GM12878 (cell line): ENCODE data around the gene MVB12B. TPM values are rescaled to one million over a fixed set of nuclear protein-coding genes. Genes with fewer than 3 reads are reported as not detected.

Experiments
- ATAC-seq: fragments of 200-7000 bp; cut with Tn5 transposase; 3 replicates; pipeline ENCODE4 v1.9.1; 2020; ENCODE audit warnings: mild to moderate bottlenecking, moderate library complexity
- BruUV-seq: library from RNA; stranded (reverse); fragments of 400-500 nt; replicated peaks from 2 replicates; lab custom pipeline; 2021; lab: Mats Ljungman, UMichigan
- CTCF ChIA-PET: fragments of 300-600 bp; sonication (Branson Sonifier 250); formaldehyde crosslinking; extraction: SDS; loops from one replicate; lab custom pipeline; 2021; ENCODE audit warnings: inconsistent platforms; lab: Yijun Ruan, JAX
- POLR2A ChIA-PET: fragments of 350-600 bp; formaldehyde crosslinking; extraction: SDS; loops from one replicate; lab custom pipeline; 2021; ENCODE audit warnings: inconsistent platforms; lab: Charles Lee
- RAD21 ChIA-PET: fragments of 300-600 bp; sonication (Branson Sonifier 250); formaldehyde crosslinking; loops from one replicate; lab custom pipeline; 2023; ENCODE audit warnings: antibody characterized with exemption; ENCODE audit not compliant: unreplicated experiment; lab: Charles Lee
- SMC1A ChIA-PET: fragments of 300-600 bp; sonication (Branson Sonifier 250); formaldehyde crosslinking; loops from one replicate; lab custom pipeline; 2023; ENCODE audit not compliant: unreplicated experiment, uncharacterized antibody; lab: Charles Lee
- DNase-seq: peaks from one replicate; pipeline ENCODE4 v3.0.0-alpha.2; 2011; ENCODE audit warnings: low read depth, low spot score
- FAIRE-seq: peaks from 3 replicates; lab custom pipeline; 2011; peaks lifted over from hg19 to GRCh38; lab: Jason Lieb, UNC
- H2AFZ ChIP-seq: 2 replicates; pipeline ENCODE4 v1.6.0; 2011; ENCODE audit warnings: low read depth, low read length, control low read depth; ENCODE audit not compliant: control insufficient read depth
- H3K27ac ChIP-seq: 2 replicates; pipeline ENCODE4 v1.5.1; 2011; ENCODE audit warnings: control low read depth; ENCODE audit not compliant: control insufficient read depth, insufficient read depth
- H3K27me3 ChIP-seq, 2 experiments: replicated peaks in 1 of 2; 2 replicates each; pipeline versions ENCODE4 v1.6.0 to v1.6.1; 2011; ENCODE audit warnings: low read length in 1 of 2; ENCODE audit not compliant: control insufficient read depth in 2 of 2, insufficient read depth in 2 of 2
- H3K36me3 ChIP-seq, 2 experiments: 2 replicates each; pipeline ENCODE4 v1.5.1; 2011; ENCODE audit warnings: low read length in 1 of 2; ENCODE audit not compliant: control insufficient read depth in 2 of 2, insufficient read depth in 2 of 2
- H3K4me1 ChIP-seq: 2 replicates; pipeline ENCODE4 v1.6.1; 2011; ENCODE audit warnings: mild to moderate bottlenecking, low read length, moderate library complexity, mixed read lengths; ENCODE audit not compliant: control insufficient read depth, insufficient read depth
- H3K4me2 ChIP-seq: 2 replicates; pipeline ENCODE4 v1.6.0; 2011; ENCODE audit warnings: control low read depth; ENCODE audit not compliant: control insufficient read depth, insufficient read depth
- H3K4me3 ChIP-seq: fragments of 200-600 bp; sonication (generic); 2 replicates; pipeline ENCODE4 v1.5.1; 2016
- H3K79me2 ChIP-seq: 2 replicates; pipeline ENCODE4 v1.6.0; 2011; ENCODE audit warnings: low read length; ENCODE audit not compliant: control insufficient read depth, insufficient read depth
- H3K9ac ChIP-seq: 2 replicates; pipeline ENCODE4 v1.8.0; 2011; ENCODE audit warnings: low read length, control low read depth, mixed read lengths; ENCODE audit not compliant: control insufficient read depth, insufficient read depth
- H3K9me3 ChIP-seq: replicated peaks from 3 replicates; pipeline ENCODE4 v1.5.1; 2011; ENCODE audit warnings: mild to moderate bottlenecking, low read length; ENCODE audit not compliant: control insufficient read depth, insufficient read depth
- H4K20me1 ChIP-seq: 2 replicates; pipeline ENCODE4 v1.6.0; 2011; ENCODE audit not compliant: control insufficient read depth, insufficient read depth
- CHD1 ChIP-seq: IDR thresholded peaks from 2 replicates; pipeline ENCODE4 v1.6.1; 2012; ENCODE audit warnings: low read depth, low read length, improper control_type of control experiment
- EED ChIP-seq: sonication (generic); IDR thresholded peaks from 2 replicates; pipeline ENCODE4 v1.6.1; 2016; ENCODE audit warnings: antibody characterized with exemption, low read depth
- GABPA ChIP-seq: IDR thresholded peaks from 2 replicates; pipeline ENCODE4 v1.6.1; 2014; ENCODE audit warnings: antibody characterized with exemption, low read depth, mild to moderate bottlenecking, inconsistent platforms
- HDAC2 ChIP-seq: fragments of 200-600 bp; sonication (generic); IDR thresholded peaks from 2 replicates; pipeline ENCODE4 v1.6.1; 2017
- MTA2 ChIP-seq: fragments of 450-650 bp; IDR thresholded peaks from 2 replicates; pipeline ENCODE4 v1.6.1; 2016; ENCODE audit warnings: low read depth, mild to moderate bottlenecking, moderate library complexity
- NFIC ChIP-seq: IDR thresholded peaks from 2 replicates; pipeline ENCODE4 v1.6.1; 2012; ENCODE audit warnings: low read depth, mild to moderate bottlenecking, inconsistent platforms, low read length, moderate library complexity
- NR2F1 ChIP-seq: fragments of 450-650 bp; conservative IDR thresholded peaks from 2 replicates; pipeline ENCODE4 v1.6.1; 2017; ENCODE audit warnings: mild to moderate bottlenecking
- NRF1 ChIP-seq: conservative IDR thresholded peaks from 2 replicates; pipeline ENCODE4 v1.6.1; 2011; ENCODE audit warnings: mild to moderate bottlenecking, low read depth, low read length, improper control_type of control experiment
- SPI1 ChIP-seq: IDR thresholded peaks from 2 replicates; pipeline ENCODE4 v1.6.1; 2011; ENCODE audit warnings: low read depth, mild to moderate bottlenecking, low read length, moderate library complexity, borderline replicate concordance; ENCODE audit not compliant: insufficient read depth
- STAT1 ChIP-seq: fragments of 450-650 bp; conservative IDR thresholded peaks from 2 replicates; pipeline ENCODE4 v1.6.1; 2014; ENCODE audit warnings: antibody characterized with exemption, mild to moderate bottlenecking
- STAT3 ChIP-seq: IDR thresholded peaks from 2 replicates; pipeline ENCODE4 v1.6.1; 2011; ENCODE audit warnings: low read depth, low read length, improper control_type of control experiment
- ZNF207 ChIP-seq: fragments of 450-650 bp; IDR thresholded peaks from 2 replicates; pipeline ENCODE4 v1.6.1; 2014; ENCODE audit warnings: antibody characterized with exemption, mild to moderate bottlenecking, borderline replicate concordance
- ZNF274 ChIP-seq: IDR thresholded peaks from one replicate; pipeline ENCODE4 v1.8.0; 2011; ENCODE audit not compliant: insufficient read length, insufficient read depth
- WGBS: methylation state at CpG from one replicate; pipeline ENCODE4 v1.1.6; 2016; ENCODE audit warnings: low lambda C conversion rate; ENCODE audit not compliant: insufficient replicate concordance, insufficient coverage; ENCODE audit errors: missing lambda C conversion rate; 5-methylcytosine and 5-hydroxymethylcytosine counted together
- in situ Hi-C: fragments of 300-500 bp; cut with MboI; formaldehyde crosslinking; loops from 9 replicates; pipeline ENCODE4 v1.14.3; 2018; ENCODE audit warnings: mixed read lengths
- intact Hi-C: fragments of 100-400 bp; cut with micrococcal nuclease; formaldehyde crosslinking; loops from one replicate; pipeline ENCODE4 v1.14.2; 2022; ENCODE audit not compliant: unreplicated experiment
- polyA plus RNA-seq, 11 experiments: library from polyadenylated mRNA; depleted of rRNA in 4 of 11; unstranded in 6 of 11; stranded (reverse) in 5 of 11; fragments of >200 nt; fragmentation: Nextera tagmentation in 4 of 11; fragmentation: Illumina TruSeq in 1 of 11; extraction: Ambion mirVana in 4 of 11; extraction: Trizol in 1 of 11; gene quantifications; 1 replicate in 1 of 11; 2 replicates in 10 of 11; pipeline versions ENCODE4 v1.2.1 to v1.2.3, GENCODE V29; 2011 to 2016; ENCODE audit warnings: inconsistent platforms in 2 of 11, missing spikeins in 2 of 11, low read depth in 1 of 11
- total RNA-seq, 4 experiments: library from RNA; depleted of rRNA in 3 of 4; stranded (reverse); fragments of >200 nt in 3 of 4; fragmentation: Illumina TruSeq in 1 of 4; extraction: Trizol in 1 of 4; gene quantifications; 2 replicates each; pipeline versions ENCODE4 v1.2.1 to v1.2.3, GENCODE V29; 2013 to 2021
- TF ChIP-seq, protein P1 (sequence below): fragments of 450-650 bp; IDR thresholded peaks from 2 replicates; pipeline ENCODE4 v1.6.1; 2017; ENCODE audit warnings: mild to moderate bottlenecking
- TF ChIP-seq, protein P2 (sequence below): fragments of 450-650 bp; IDR thresholded peaks from 2 replicates; pipeline ENCODE4 v1.6.1; 2014; ENCODE audit warnings: mild to moderate bottlenecking
- TF ChIP-seq, protein P3 (sequence below), 3 experiments: IDR thresholded peaks in 2 of 3; conservative IDR thresholded peaks in 1 of 3; 2 replicates each; pipeline ENCODE4 v1.5.1; 2011; ENCODE audit warnings: low read depth in 3 of 3, low read length in 3 of 3, mild to moderate bottlenecking in 3 of 3, control low read depth in 2 of 3, moderate library complexity in 2 of 3, inconsistent platforms in 1 of 3, mixed read lengths in 1 of 3; ENCODE audit not compliant: control insufficient read depth in 2 of 3, insufficient read depth in 1 of 3; ENCODE audit errors: extremely low read depth in 1 of 3
- TF ChIP-seq, protein P4 (sequence below): fragments of 450-650 bp; formaldehyde crosslinking; IDR thresholded peaks from 2 replicates; pipeline ENCODE4 v1.4.0; 2022; ENCODE audit warnings: mild to moderate bottlenecking, moderate library complexity

MVB12B gene
- total and polyA plus RNA-seq, 10 of the 15 experiments (the other 5 are each of a cell fraction or from before 2014, with no cell fraction given), result 0.08 TPM; not detected in 9

DNA sequence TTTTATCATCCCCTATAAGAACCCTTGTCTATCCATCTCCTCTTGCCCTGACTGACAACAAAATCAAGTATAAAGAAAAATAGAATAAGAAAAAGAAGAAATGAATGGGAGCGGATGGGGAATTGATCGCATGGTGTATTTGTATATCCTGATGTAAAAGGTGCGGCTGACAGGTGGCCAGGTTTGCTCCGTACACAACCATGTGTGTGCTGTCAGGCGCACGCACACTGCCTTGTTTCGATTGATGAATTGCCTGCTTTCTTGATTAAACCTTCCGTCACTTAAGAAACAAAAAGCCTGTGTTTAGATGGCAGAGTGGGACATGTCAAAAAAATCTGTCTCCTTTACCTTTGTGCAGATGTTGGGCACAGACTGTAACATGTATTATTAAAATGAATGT is 102.6 kb downstream of the MVB12B start:
- no peak overlapping the region for H3K27ac ChIP-seq
- POLR2A ChIA-PET, result no interaction called here
- intact Hi-C loops, result no loop called here
- FAIRE-seq, result no peak
- no peak overlapping the region for H3K4me2 ChIP-seq
- H3K9me3 ChIP-seq, result no peaks in the 10 kb centered on the region
- in situ Hi-C loops, result no loop called here
- no peak for TF ChIP-seq EED
- TF ChIP-seq, protein P1, sequence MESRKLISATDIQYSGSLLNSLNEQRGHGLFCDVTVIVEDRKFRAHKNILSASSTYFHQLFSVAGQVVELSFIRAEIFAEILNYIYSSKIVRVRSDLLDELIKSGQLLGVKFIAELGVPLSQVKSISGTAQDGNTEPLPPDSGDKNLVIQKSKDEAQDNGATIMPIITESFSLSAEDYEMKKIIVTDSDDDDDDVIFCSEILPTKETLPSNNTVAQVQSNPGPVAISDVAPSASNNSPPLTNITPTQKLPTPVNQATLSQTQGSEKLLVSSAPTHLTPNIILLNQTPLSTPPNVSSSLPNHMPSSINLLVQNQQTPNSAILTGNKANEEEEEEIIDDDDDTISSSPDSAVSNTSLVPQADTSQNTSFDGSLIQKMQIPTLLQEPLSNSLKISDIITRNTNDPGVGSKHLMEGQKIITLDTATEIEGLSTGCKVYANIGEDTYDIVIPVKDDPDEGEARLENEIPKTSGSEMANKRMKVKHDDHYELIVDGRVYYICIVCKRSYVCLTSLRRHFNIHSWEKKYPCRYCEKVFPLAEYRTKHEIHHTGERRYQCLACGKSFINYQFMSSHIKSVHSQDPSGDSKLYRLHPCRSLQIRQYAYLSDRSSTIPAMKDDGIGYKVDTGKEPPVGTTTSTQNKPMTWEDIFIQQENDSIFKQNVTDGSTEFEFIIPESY, result no peak
- no peak for TF ChIP-seq NRF1
- no peak for TF ChIP-seq NFIC
- TF ChIP-seq HDAC2, result no peak
- no peak for TF ChIP-seq ZNF207
- no peak for TF ChIP-seq CHD1
- TF ChIP-seq NR2F1, result no peak
- TF ChIP-seq MTA2, result no peak
- TF ChIP-seq, protein P2, sequence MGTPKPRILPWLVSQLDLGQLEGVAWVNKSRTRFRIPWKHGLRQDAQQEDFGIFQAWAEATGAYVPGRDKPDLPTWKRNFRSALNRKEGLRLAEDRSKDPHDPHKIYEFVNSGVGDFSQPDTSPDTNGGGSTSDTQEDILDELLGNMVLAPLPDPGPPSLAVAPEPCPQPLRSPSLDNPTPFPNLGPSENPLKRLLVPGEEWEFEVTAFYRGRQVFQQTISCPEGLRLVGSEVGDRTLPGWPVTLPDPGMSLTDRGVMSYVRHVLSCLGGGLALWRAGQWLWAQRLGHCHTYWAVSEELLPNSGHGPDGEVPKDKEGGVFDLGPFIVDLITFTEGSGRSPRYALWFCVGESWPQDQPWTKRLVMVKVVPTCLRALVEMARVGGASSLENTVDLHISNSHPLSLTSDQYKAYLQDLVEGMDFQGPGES, result no peak
- no peak for TF ChIP-seq ZNF274
- TF ChIP-seq, protein P3, sequence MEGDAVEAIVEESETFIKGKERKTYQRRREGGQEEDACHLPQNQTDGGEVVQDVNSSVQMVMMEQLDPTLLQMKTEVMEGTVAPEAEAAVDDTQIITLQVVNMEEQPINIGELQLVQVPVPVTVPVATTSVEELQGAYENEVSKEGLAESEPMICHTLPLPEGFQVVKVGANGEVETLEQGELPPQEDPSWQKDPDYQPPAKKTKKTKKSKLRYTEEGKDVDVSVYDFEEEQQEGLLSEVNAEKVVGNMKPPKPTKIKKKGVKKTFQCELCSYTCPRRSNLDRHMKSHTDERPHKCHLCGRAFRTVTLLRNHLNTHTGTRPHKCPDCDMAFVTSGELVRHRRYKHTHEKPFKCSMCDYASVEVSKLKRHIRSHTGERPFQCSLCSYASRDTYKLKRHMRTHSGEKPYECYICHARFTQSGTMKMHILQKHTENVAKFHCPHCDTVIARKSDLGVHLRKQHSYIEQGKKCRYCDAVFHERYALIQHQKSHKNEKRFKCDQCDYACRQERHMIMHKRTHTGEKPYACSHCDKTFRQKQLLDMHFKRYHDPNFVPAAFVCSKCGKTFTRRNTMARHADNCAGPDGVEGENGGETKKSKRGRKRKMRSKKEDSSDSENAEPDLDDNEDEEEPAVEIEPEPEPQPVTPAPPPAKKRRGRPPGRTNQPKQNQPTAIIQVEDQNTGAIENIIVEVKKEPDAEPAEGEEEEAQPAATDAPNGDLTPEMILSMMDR (IDR thresholded peaks at IDR 0.05 in 2 of 3, conservative IDR thresholded peaks at IDR 0.05 in 1 of 3; ENCODE audit: control insufficient read depth in 2 of 3, extremely low read depth in 1 of 3, insufficient read depth in 1 of 3, low read depth in 3 of 3, low read length in 3 of 3), result no peak
- TF ChIP-seq GABPA, result no peak
- TF ChIP-seq STAT1, result no peak
- TF ChIP-seq, protein P4, sequence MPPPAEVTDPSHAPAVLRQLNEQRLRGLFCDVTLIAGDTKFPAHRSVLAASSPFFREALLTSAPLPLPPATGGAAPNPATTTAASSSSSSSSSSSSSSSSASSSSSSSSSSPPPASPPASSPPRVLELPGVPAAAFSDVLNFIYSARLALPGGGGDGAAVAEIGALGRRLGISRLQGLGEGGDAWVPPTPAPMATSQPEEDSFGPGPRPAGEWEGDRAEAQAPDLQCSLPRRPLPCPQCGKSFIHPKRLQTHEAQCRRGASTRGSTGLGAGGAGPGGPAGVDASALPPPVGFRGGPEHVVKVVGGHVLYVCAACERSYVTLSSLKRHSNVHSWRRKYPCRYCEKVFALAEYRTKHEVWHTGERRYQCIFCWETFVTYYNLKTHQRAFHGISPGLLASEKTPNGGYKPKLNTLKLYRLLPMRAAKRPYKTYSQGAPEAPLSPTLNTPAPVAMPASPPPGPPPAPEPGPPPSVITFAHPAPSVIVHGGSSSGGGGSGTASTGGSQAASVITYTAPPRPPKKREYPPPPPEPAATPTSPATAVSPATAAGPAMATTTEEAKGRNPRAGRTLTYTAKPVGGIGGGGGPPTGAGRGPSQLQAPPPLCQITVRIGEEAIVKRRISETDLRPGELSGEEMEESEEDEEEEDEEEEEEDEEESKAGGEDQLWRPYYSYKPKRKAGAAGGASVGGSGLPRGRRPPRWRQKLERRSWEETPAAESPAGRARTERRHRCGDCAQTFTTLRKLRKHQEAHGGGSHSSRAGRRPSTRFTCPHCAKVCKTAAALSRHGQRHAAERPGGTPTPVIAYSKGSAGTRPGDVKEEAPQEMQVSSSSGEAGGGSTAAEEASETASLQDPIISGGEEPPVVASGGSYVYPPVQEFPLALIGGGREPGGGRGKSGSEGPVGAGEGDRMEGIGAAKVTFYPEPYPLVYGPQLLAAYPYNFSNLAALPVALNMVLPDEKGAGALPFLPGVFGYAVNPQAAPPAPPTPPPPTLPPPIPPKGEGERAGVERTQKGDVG (CRISPR knock-in tag), result no peak
- no peak for TF ChIP-seq STAT3
- no peak for TF ChIP-seq SPI1
- no peak for DNase-seq
- CTCF ChIA-PET, result interaction anchor here (0.6 kb wide), 1 partner anchor 802 kb away, joined by 3 read pairs; no protein-coding TSS in a partner anchor
- SMC1A ChIA-PET, result interaction anchor here (1.2 kb wide), 1 partner anchor 43 kb away, joined by 3 read pairs; no protein-coding TSS in a partner anchor
- no peaks in the 10 kb centered on the region for H3K79me2 ChIP-seq
- RAD21 ChIA-PET, result no interaction called here
- BruUV-seq, result no TSS peak
- H3K4me1 ChIP-seq, result no peaks in the 10 kb centered on the region
- no peak overlapping the region for H3K9ac ChIP-seq
- H4K20me1 ChIP-seq, result no peaks in the 10 kb centered on the region
- no peaks in the 10 kb centered on the region for H3K36me3 ChIP-seq
- H2AFZ ChIP-seq, result no peak overlapping the region
- ATAC-seq, result no peak
- WGBS, result 76% methylated on average over 8 of the region's 8 CpGs
- H3K27me3 ChIP-seq, result peaks cover 0 to 6% of the 10 kb centered on the region in 2 experiments; a peak in 2 of 4 replicates
- H3K4me3 ChIP-seq, result no peak overlapping the region
